Measurements from ENCODE around the gene DYNLT5. TPM values are rescaled to one million over a fixed set of nuclear protein-coding genes. Genes with fewer than 3 reads are reported as not detected.

The DYNLT5 gene
- polyA plus RNA-seq, 3 donors, result 0.08 to 0.54 (median 0.28) TPM

GRCh38 chr1:66758241-66758755 is 6.0 kb downstream of the DYNLT5 start:
- H3K79me2 ChIP-seq (ENCODE audit: insufficient read depth, low read length), result no peaks in the 10 kb centered on the region
- H3K9ac ChIP-seq (ENCODE audit: insufficient read depth, low read length, poor library complexity, severe bottlenecking), result no peak overlapping the region
- WGBS (ENCODE audit: insufficient coverage), result no CpG with 5 or more reads among the region's 1 CpG
- Mint-ChIP-seq H3K9me3 (peaks cover 0 to 4% (median 0%) of the 10 kb centered on the region in 7 donors), H3K4me3 (no peak overlapping the region), H3K36me3 (no peaks in the 10 kb centered on the region), H3K4me1 (peaks cover 29% of the 10 kb centered on the region), H3K27ac (peak overlapping the region in 6 of 7 donors; percentile 16 to 68 (median 42)), H3K27me3 (ENCODE audit: low read depth in 3 of 3) (no peaks in the 10 kb centered on the region)
- no peaks in the 10 kb centered on the region for H3K9me3 ChIP-seq (replicated peaks in 1 of 2; ENCODE audit: control insufficient read depth in 1 of 2, insufficient read depth in 1 of 2, low read length in 2 of 2)
- H3K4me2 ChIP-seq (replicated peaks; ENCODE audit: extremely low read depth, low read length, poor library complexity, severe bottlenecking), result no peak overlapping the region
- H2AFZ ChIP-seq (ENCODE audit: insufficient read depth, low read depth, low read length, poor library complexity, severe bottlenecking), result no peak overlapping the region
- no peaks in the 10 kb centered on the region for H3K27me3 ChIP-seq (ENCODE audit: control insufficient read depth in 2 of 2, insufficient read depth in 2 of 2, low read length in 2 of 2)
- H3K36me3 ChIP-seq (replicated peaks in 1 of 2; ENCODE audit: control insufficient read depth in 1 of 2, insufficient read depth in 2 of 2, low read length in 2 of 2), result no peaks in the 10 kb centered on the region
- no peaks in the 10 kb centered on the region for H4K20me1 ChIP-seq (ENCODE audit: insufficient read depth, low read length)
- peak overlapping the region in 1 of 2 donors; percentile 26 for H3K27ac ChIP-seq (ENCODE audit: low read depth in 1 of 2, low read length in 2 of 2)
- TF ChIP-seq, protein P1, sequence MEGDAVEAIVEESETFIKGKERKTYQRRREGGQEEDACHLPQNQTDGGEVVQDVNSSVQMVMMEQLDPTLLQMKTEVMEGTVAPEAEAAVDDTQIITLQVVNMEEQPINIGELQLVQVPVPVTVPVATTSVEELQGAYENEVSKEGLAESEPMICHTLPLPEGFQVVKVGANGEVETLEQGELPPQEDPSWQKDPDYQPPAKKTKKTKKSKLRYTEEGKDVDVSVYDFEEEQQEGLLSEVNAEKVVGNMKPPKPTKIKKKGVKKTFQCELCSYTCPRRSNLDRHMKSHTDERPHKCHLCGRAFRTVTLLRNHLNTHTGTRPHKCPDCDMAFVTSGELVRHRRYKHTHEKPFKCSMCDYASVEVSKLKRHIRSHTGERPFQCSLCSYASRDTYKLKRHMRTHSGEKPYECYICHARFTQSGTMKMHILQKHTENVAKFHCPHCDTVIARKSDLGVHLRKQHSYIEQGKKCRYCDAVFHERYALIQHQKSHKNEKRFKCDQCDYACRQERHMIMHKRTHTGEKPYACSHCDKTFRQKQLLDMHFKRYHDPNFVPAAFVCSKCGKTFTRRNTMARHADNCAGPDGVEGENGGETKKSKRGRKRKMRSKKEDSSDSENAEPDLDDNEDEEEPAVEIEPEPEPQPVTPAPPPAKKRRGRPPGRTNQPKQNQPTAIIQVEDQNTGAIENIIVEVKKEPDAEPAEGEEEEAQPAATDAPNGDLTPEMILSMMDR (IDR thresholded peaks at IDR 0.05), result no peak
- intact Hi-C loops (cut with micrococcal nuclease), result no loop called here
- peak in 1 of 3 donors; percentile 14 for DNase-seq
- H3K4me3 ChIP-seq (replicated peaks in 1 of 3; ENCODE audit: low read depth in 2 of 3, low read length in 3 of 3), result no peak overlapping the region
- peaks cover 17 to 28% of the 10 kb centered on the region in 2 donors for H3K4me1 ChIP-seq (ENCODE audit: control insufficient read depth in 1 of 2, insufficient read depth in 2 of 2, low read length in 2 of 2)

DNA sequence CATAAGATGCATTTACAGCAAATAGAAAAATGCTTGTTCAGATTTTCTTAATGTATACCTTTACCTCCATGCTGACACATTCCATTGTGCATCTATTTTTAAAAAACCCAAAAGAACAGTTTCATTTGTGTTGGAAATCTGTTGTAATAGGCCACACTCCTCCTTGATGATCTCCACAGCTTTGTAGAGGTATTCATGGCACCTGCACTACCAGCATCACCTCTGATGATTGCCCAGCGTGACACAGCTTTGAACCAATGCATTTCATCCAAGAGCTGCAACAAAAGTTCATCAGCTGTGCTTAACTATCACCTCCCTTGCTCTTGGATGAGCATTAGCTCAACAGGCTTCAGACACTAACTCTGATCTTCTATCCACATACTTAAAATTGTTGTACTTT is 8.2 kb downstream of the DYNLT5 start:
- 91% methylated on average over 1 of the region's 1 CpG for WGBS (ENCODE audit: insufficient coverage)
- H3K27me3 Mint-ChIP-seq (ENCODE audit: low read depth in 3 of 3), result no peaks in the 10 kb centered on the region
- no peak for DNase-seq

More for the DNA sequence above, 8.2 kb downstream of the DYNLT5 start:
- Mint-ChIP-seq H3K36me3 (no peaks in the 10 kb centered on the region), H3K4me3 (no peak overlapping the region), H3K27ac (peak overlapping the region in 5 of 7 donors; percentile 1 to 83 (median 53)), H3K4me1 (peaks cover 31% of the 10 kb centered on the region), H3K9me3 (peaks cover 0 to 4% (median 0%) of the 10 kb centered on the region in 7 donors)
- Histone ChIP-seq H3K9me3 (replicated peaks in 1 of 2; ENCODE audit: control insufficient read depth in 1 of 2, insufficient read depth in 1 of 2, low read length in 2 of 2) (no peaks in the 10 kb centered on the region), H3K27me3 (ENCODE audit: control insufficient read depth in 2 of 2, insufficient read depth in 2 of 2, low read length in 2 of 2) (no peaks in the 10 kb centered on the region), H3K79me2 (ENCODE audit: insufficient read depth, low read length) (no peaks in the 10 kb centered on the region), H3K4me1 (ENCODE audit: control insufficient read depth in 1 of 2, insufficient read depth in 2 of 2, low read length in 2 of 2) (peaks cover 17 to 28% of the 10 kb centered on the region in 2 donors), H3K4me2 (replicated peaks; ENCODE audit: extremely low read depth, low read length, poor library complexity, severe bottlenecking) (no peak overlapping the region), H3K27ac (ENCODE audit: low read depth in 1 of 2, low read length in 2 of 2) (peak overlapping the region in 1 of 2 donors; percentile 70), H3K36me3 (replicated peaks in 1 of 2; ENCODE audit: control insufficient read depth in 1 of 2, insufficient read depth in 2 of 2, low read length in 2 of 2) (no peaks in the 10 kb centered on the region), H3K9ac (ENCODE audit: insufficient read depth, low read length, poor library complexity, severe bottlenecking) (no peak overlapping the region), H3K4me3 (replicated peaks in 1 of 3; ENCODE audit: low read depth in 2 of 3, low read length in 3 of 3) (no peak overlapping the region), H4K20me1 (ENCODE audit: insufficient read depth, low read length) (no peaks in the 10 kb centered on the region), H2AFZ (ENCODE audit: insufficient read depth, low read depth, low read length, poor library complexity, severe bottlenecking) (no peak overlapping the region)
- intact Hi-C loops (cut with micrococcal nuclease), result loop anchor here in 1 of 2 donors (10.0 kb wide), 1 partner anchor 164 kb away; the partner anchor contains the start of genes DNAI4 and MIER1
- TF ChIP-seq, protein P1 (IDR thresholded peaks at IDR 0.05), result no peak

All from CD14-positive monocyte (primary cell).